Stomach smooth muscle (tissue), 2 donors: Measurements from ENCODE around the gene ZBTB34.

Experiments used
- H3K27ac ChIP-seq: one replicate; pipeline ENCODE4 v1.7.0; 2013; ENCODE audit warnings: mild to moderate bottlenecking, low read length, inconsistent platforms
- H3K27me3 ChIP-seq, 2 donors: one replicate each; pipeline ENCODE4 v1.7.0; 2013; ENCODE audit warnings: low read length in 2 of 2; ENCODE audit not compliant: insufficient read depth in 2 of 2, control insufficient read depth in 1 of 2
- H3K36me3 ChIP-seq, 2 donors: one replicate each; pipeline ENCODE4 v1.7.0; 2013; ENCODE audit warnings: low read length in 2 of 2; ENCODE audit not compliant: control insufficient read depth in 2 of 2, insufficient read depth in 2 of 2
- H3K4me1 ChIP-seq: one replicate; pipeline ENCODE4 v1.7.0; 2013; ENCODE audit warnings: low read length; ENCODE audit not compliant: control insufficient read depth, insufficient read depth
- H3K4me3 ChIP-seq, 2 donors: one replicate each; pipeline ENCODE4 v1.7.0; 2013; ENCODE audit warnings: low read length in 2 of 2
- H3K9ac ChIP-seq, 2 donors: one replicate each; pipeline ENCODE4 v1.7.0; 2013; ENCODE audit warnings: low read length in 2 of 2, mild to moderate bottlenecking in 1 of 2
- H3K9me3 ChIP-seq, 2 donors: one replicate each; pipeline ENCODE4 v1.7.0; 2013; ENCODE audit warnings: low read length in 2 of 2; ENCODE audit not compliant: control insufficient read depth in 2 of 2
- donor health status: healthy.
- donor health status: Pancreatic carcinoma.

Gene ZBTB34

GRCh38 chr9:126925876-126926275 is 65.4 kb downstream of the ZBTB34 start:
- Histone ChIP-seq H3K27me3 (no peaks in the 10 kb centered on the region), H3K36me3 (no peaks in the 10 kb centered on the region), H3K9ac (no peak overlapping the region), H3K9me3 (no peaks in the 10 kb centered on the region), H3K4me3 (no peak overlapping the region), H3K27ac (no peak overlapping the region), H3K4me1 (no peaks in the 10 kb centered on the region)

GRCh38 chr9:126926364-126926763 is 65.9 kb downstream of the ZBTB34 start:
- no peak overlapping the region for H3K27ac ChIP-seq
- H3K9ac ChIP-seq, result no peak overlapping the region
- H3K9me3 ChIP-seq, result no peaks in the 10 kb centered on the region
- no peaks in the 10 kb centered on the region for H3K4me1 ChIP-seq
- no peaks in the 10 kb centered on the region for H3K36me3 ChIP-seq
- no peaks in the 10 kb centered on the region for H3K27me3 ChIP-seq
- no peak overlapping the region for H3K4me3 ChIP-seq

- Histone ChIP-seq H3K9me3 (no peaks in the 10 kb centered on the region), H3K36me3 (no peaks in the 10 kb centered on the region), H3K4me1 (no peaks in the 10 kb centered on the region), H3K9ac (no peak overlapping the region), H3K27ac (no peak overlapping the region), H3K4me3 (no peak overlapping the region), H3K27me3 (no peaks in the 10 kb centered on the region)
These were observed 67.0 kb downstream of the ZBTB34 start for GRCh38 chr9:126927419-126927818.

GRCh38 chr9:126932871-126933321 is 72.5 kb downstream of the ZBTB34 start:
- no peak overlapping the region for H3K4me3 ChIP-seq
- no peak overlapping the region for H3K27ac ChIP-seq
- H3K4me1 ChIP-seq, result no peaks in the 10 kb centered on the region
- no peaks in the 10 kb centered on the region for H3K36me3 ChIP-seq
- H3K27me3 ChIP-seq, result no peaks in the 10 kb centered on the region
- H3K9ac ChIP-seq, result no peak overlapping the region
- no peaks in the 10 kb centered on the region for H3K9me3 ChIP-seq

- H3K27ac ChIP-seq, result no peak overlapping the region
- H3K36me3 ChIP-seq, result no peaks in the 10 kb centered on the region
- H3K4me3 ChIP-seq, result no peak overlapping the region
- no peaks in the 10 kb centered on the region for H3K4me1 ChIP-seq
- no peaks in the 10 kb centered on the region for H3K9me3 ChIP-seq
- no peaks in the 10 kb centered on the region for H3K27me3 ChIP-seq
- H3K9ac ChIP-seq, result no peak overlapping the region
These were observed 73.0 kb downstream of the ZBTB34 start for GRCh38 chr9:126933334-126933980.

GRCh38 chr9:126934441-126934840 is 74.0 kb downstream of the ZBTB34 start:
- H3K27ac ChIP-seq, result no peak overlapping the region
- H3K36me3 ChIP-seq, result no peaks in the 10 kb centered on the region
- no peaks in the 10 kb centered on the region for H3K4me1 ChIP-seq
- H3K4me3 ChIP-seq, result no peak overlapping the region
- H3K9ac ChIP-seq, result no peak overlapping the region
- no peaks in the 10 kb centered on the region for H3K9me3 ChIP-seq
- H3K27me3 ChIP-seq, result no peaks in the 10 kb centered on the region
